Measurements from ENCODE around the gene PRRG3.

DNA sequence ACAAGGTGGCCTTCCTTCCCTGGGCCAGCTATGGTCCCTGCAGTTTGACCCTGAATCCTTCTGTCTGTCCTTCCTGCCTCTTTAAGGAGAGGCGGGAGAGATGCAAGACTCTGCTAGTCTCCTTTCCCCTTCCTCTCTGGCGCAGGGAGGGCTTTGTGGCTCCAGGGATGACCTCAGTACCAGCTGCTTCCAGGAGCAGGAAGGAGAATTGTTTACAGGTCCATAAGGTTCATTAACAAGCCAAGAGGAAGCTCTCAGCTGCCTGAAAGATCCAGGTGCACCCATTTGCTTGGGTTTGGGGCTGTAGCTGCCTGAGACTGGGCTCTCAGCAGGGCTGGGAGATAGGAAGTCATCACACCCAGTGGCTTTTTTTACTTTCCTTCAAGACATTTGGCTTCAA, 16.5 kb downstream of the PRRG3 start:
- TF ChIP-seq, protein P1, sequence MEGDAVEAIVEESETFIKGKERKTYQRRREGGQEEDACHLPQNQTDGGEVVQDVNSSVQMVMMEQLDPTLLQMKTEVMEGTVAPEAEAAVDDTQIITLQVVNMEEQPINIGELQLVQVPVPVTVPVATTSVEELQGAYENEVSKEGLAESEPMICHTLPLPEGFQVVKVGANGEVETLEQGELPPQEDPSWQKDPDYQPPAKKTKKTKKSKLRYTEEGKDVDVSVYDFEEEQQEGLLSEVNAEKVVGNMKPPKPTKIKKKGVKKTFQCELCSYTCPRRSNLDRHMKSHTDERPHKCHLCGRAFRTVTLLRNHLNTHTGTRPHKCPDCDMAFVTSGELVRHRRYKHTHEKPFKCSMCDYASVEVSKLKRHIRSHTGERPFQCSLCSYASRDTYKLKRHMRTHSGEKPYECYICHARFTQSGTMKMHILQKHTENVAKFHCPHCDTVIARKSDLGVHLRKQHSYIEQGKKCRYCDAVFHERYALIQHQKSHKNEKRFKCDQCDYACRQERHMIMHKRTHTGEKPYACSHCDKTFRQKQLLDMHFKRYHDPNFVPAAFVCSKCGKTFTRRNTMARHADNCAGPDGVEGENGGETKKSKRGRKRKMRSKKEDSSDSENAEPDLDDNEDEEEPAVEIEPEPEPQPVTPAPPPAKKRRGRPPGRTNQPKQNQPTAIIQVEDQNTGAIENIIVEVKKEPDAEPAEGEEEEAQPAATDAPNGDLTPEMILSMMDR (IDR thresholded peaks at IDR 0.05), result no peak
- no peak for TF ChIP-seq ETV6 (CRISPR knock-in tag; IDR thresholded peaks at IDR 0.05)

All from WTC11 (cell line).